Measurements from ENCODE around the gene ABI1. TPM values are rescaled to one million over a fixed set of nuclear protein-coding genes. Genes with fewer than 3 reads are reported as not detected.

ABI1 gene
- total and polyA plus RNA-seq, 2 of the 13 experiments (the other 11 are each of a cell fraction or from before 2014, with no cell fraction given), result 20.9 to 22.9 TPM

GRCh38 chr10:26733750-26734568, 126.8 kb downstream of the ABI1 start (continued):
- TF ChIP-seq ZBTB40 (IDR thresholded peaks at IDR 0.05), result no peak
- TF ChIP-seq ZBTB40 (CRISPR knock-in tag; IDR thresholded peaks at IDR 0.05), result no peak; the same call in 1 of the 2 replicates
- no peak for TF ChIP-seq ZBTB39 (CRISPR knock-in tag; IDR thresholded peaks at IDR 0.05)
- no peak for TF ChIP-seq ZNF879 (CRISPR knock-in tag; IDR thresholded peaks at IDR 0.05)
- TF ChIP-seq ZNF839 (CRISPR knock-in tag; IDR thresholded peaks at IDR 0.05; ENCODE audit: borderline replicate concordance), result no peak
- TF ChIP-seq MBD4 (IDR thresholded peaks at IDR 0.05; ENCODE audit: borderline replicate concordance, low read length), result no peak
- no peak for TF ChIP-seq ZBTB37 (CRISPR knock-in tag; IDR thresholded peaks at IDR 0.05)
- TF ChIP-seq ZNF280D (CRISPR knock-in tag; IDR thresholded peaks at IDR 0.05), result no peak
- TF ChIP-seq PBX2 (CRISPR knock-in tag; IDR thresholded peaks at IDR 0.05), result no peak
